HG03521 (cell line): ENCODE results near the gene ZNF470.

Experiments
- ATAC-seq: cut with Tn5 transposase; IDR thresholded peaks from one replicate; pipeline ENCODE4 v1.9.1; 2021; ENCODE audit warnings: mild to moderate bottlenecking, moderate library complexity; ENCODE audit not compliant: unreplicated experiment

The ZNF470 gene

DNA sequence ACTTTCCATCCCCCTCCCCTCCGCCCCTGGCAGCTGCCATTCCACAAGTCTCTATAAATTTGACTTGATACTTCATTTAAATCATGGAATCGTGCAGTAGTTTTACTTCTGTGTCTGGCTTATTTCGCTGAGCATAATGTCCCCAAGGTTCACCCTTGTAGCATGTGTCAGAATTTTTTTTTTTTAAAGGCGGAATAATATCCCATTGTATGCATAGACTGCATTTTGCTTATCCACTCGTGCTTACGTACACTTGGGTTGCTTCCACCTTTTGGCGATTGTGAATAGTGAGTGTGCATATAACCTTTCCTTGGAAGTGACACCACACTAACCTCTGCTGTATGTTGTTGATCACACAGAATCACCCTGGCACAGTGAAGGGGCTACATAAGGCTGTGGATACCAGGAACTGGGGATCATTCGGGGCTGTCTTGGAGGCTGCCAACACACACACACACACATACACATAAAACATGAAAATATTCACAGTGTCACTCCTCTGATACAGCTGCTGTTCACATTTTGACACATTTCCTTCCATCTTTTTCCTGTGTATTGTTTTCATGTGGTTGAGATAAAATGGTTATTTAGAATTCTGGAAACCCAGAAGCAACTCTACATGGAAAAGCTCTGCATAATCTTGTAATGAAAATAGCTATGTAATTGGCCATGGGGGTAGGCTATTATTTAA lies 41.2 kb downstream of the ZNF470 start:
- ATAC-seq = no peak

DNA sequence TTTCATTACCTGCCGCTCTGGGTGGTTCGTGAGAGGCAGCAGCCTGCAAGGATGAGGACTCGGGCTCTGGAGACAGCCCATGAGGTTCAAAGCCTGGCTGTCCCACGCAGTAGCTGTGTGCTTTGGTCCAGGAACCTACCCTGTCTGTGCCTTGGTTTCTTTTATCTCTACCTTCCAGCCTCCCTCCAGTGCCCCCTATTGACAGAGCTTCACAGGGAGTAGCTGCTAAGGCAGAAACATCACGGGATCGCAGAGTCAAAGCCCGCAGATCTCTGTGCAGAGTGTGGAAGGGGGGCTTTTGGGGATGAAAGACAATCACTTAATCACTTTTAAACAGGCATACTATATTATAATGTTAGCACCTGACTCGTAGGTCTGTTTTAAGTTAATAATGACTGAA lies 44.0 kb downstream of the ZNF470 start:
- ATAC-seq = no peak

DNA sequence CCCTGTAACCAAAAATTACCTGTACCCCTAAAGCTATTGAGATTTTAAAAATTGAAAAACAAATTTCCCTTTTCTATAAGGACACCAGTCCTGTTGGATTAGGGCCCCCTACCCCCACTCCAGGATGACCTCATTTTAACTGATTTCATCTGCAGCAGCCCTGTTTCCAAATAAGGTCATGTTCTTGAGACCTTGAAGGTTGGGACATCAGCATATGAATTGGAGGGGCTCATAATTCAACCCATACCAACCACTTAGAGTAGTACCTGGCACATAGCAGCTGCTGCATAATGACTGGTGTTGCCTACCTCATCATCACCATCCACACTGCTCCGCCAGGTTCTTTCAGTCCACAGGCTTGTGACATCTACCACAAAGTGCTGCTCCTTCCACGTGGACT lies 45.5 kb downstream of the ZNF470 start:
- ATAC-seq = no peak

- ATAC-seq = no peak
Observed at GRCh38 chr19:56613639-56614038, 46.4 kb downstream of the ZNF470 start.

GRCh38 chr19:56617531-56617930 lies 50.3 kb downstream of the ZNF470 start:
- no peak for ATAC-seq

DNA sequence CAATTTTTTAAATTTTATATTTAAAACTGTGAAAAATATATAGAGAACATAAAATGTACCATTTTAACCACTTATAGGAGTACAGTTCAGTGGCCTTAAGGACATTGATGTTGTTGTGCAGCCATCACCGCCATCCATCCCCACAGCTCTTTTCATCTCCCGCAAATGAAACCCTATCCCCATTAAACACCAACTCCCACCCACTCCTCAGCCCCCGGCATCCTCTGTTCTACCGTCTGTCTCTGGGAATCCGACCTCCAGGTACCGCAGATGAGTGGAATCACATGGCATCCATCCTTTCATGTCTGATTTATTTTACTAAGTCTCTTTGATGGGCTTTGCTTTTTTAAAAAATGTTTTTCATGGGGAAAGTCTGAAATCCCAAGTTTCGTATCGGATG lies 51.9 kb downstream of the ZNF470 start:
- ATAC-seq = no peak

GRCh38 chr19:56622374-56622773 lies 55.1 kb downstream of the ZNF470 start:
- no peak for ATAC-seq

DNA sequence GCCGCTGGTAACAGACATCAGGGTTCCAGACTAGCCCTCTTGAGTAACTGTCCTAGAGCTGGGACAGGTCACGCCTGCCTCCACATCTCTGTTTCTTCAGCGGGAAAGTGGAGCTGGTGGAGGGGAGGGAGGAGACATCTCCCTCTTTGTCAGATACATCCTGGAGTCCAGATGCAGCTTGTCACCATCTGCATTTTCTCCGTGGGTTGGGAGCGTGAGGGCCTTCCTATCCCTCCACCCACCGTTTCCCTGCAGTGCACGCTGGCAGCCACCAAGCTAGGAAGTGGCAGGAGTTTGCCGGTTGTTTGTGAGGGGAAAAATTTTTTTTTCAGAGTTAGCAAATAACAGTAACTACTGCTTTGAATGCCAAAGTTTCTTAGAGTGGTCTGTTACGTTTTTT lies 55.7 kb downstream of the ZNF470 start:
- ATAC-seq = no peak

GRCh38 chr19:56625708-56626107 lies 58.4 kb downstream of the ZNF470 start:
- no peak for ATAC-seq

DNA sequence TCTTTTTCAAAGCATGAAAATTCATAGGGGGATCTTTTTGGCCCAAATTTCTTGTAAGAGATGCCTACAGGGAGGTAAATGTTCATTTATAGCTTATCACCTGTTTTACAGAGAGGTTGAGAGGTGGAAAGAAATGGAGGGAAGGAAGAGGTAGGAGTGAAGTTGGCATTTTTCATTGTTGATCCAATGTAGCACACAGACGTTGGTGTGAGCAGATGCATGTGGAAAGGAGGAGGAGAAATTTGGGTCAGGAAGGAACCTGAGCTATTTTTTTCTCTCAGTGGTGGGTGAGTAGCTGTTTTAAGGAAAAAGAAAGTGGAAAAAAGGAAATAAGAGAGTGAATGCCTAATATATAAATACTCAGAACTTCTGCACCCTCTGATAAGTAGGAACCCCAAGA lies 65.8 kb downstream of the ZNF470 start:
- ATAC-seq = no peak

DNA sequence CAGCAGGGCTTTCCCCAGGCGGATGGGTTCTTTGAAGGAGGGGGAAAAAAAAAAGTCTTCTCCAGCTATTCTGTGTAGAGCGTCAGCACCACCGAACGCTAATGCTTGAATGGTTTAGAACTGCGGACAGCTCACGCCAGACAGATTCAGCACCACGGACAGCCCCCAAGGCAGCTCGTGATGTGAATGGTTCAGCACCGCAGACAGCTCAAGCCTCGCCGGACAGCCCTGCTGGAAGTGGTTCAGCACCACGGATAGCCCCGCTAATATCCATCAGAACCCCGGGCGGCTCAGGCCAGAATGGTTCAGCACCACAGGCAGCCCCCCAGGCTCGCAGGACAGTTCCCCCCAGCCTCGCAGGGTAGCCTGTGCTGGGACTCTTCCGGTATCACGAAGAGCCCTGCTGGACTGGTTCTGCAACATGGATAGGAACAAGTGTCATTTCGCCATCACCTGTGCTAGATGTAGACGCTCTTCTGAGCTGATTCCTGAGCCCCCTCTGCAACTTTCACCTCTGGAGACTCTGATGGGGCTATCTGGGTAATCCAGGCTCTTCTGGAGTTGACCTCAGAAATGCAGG lies 70.8 kb downstream of the ZNF470 start:
- ATAC-seq = no peak
